HCT116 (cell line): Measurements from ENCODE around the gene CHD2. TPM values are rescaled to one million over a fixed set of nuclear protein-coding genes. Genes with fewer than 3 reads are reported as not detected.

Source experiments
- ATAC-seq: fragments of 200-7000 bp; cut with Tn5 transposase; 2 replicates; pipeline ENCODE4 v1.9.1; 2020; ENCODE audit warnings: mild to moderate bottlenecking, moderate library complexity
- BruUV-seq: library from RNA; stranded (reverse); fragments of 400-500 nt; replicated peaks from 2 replicates; lab custom pipeline; 2021; lab: Mats Ljungman, UMichigan
- CTCF ChIA-PET: fragments of 300-600 bp; sonication (Branson Sonifier 250); formaldehyde crosslinking; loops from one replicate; lab custom pipeline; 2021; ENCODE audit warnings: antibody characterized with exemption; lab: Charles Lee
- POLR2A ChIA-PET: fragments of 300-600, 350-600 bp; sonication (Branson Sonifier 250); formaldehyde crosslinking; loops from one replicate; lab custom pipeline; 2021; ENCODE audit warnings: antibody characterized with exemption; lab: Charles Lee
- RAD21 ChIA-PET, 2 experiments: fragments of 300-600 bp; sonication (Branson Sonifier 250); formaldehyde crosslinking; loops; one replicate each; lab custom pipeline; 2023; ENCODE audit warnings: low total read pairs in 2 of 2; ENCODE audit not compliant: uncharacterized antibody in 2 of 2, unreplicated experiment in 2 of 2, low non-redundant PET in 1 of 2; lab: Charles Lee
- DNase-seq: peaks from one replicate; pipeline ENCODE4 v3.0.0-alpha.2; 2010; ENCODE audit warnings: low read depth, low spot score
- H2AFZ ChIP-seq: fragments of 200-600 bp; shearing (Covaris generic), sonication (generic); 2 replicates; pipeline ENCODE4 v1.6.1; 2017; ENCODE audit warnings: low read depth, mixed run types, mixed read lengths, antibody characterized with exemption, low read length; ENCODE audit not compliant: poor library complexity, severe bottlenecking
- H3K27ac ChIP-seq: 2 replicates; pipeline ENCODE4 v1.5.1; 2012; ENCODE audit warnings: low read depth, low read length
- H3K27me3 ChIP-seq: fragments of 200-600 bp; sonication (generic); 2 replicates; pipeline ENCODE4 v1.6.1; 2016; ENCODE audit warnings: mixed run types, low read length, mixed read lengths; ENCODE audit not compliant: insufficient read depth
- H3K36me3 ChIP-seq, 2 experiments: fragments of 200-500 bp in 1 of 2; fragments of 200-600 bp in 1 of 2; sonication (Bioruptor generic) in 1 of 2; sonication (generic) in 1 of 2; 2 replicates each; pipeline versions ENCODE4 v1.5.1 to v1.6.1; 2014 to 2016; ENCODE audit warnings: low read length in 2 of 2, inconsistent platforms in 1 of 2, mixed read lengths in 1 of 2, mixed run types in 1 of 2; ENCODE audit not compliant: insufficient read depth in 2 of 2, control insufficient read depth in 1 of 2
- H3K4me1 ChIP-seq, 2 experiments: fragments of 200-600 bp in 1 of 2; sonication (generic) in 1 of 2; 2 replicates each; pipeline versions ENCODE4 v1.5.1 to v1.6.1; 2012 to 2017; ENCODE audit warnings: low read length in 2 of 2, inconsistent platforms in 1 of 2, mild to moderate bottlenecking in 1 of 2, mixed read lengths in 1 of 2, mixed run types in 1 of 2, moderate library complexity in 1 of 2; ENCODE audit not compliant: insufficient read depth in 2 of 2, control insufficient read depth in 1 of 2
- H3K4me2 ChIP-seq: fragments of 200-600 bp; sonication (generic); 2 replicates; pipeline ENCODE4 v1.6.1; 2017; ENCODE audit warnings: mixed run types, low read length, mixed read lengths
- H3K4me3 ChIP-seq, 2 experiments: fragments of 200-600 bp in 1 of 2; sonication (generic) in 1 of 2; replicated peaks in 1 of 2; 2 replicates each; pipeline ENCODE4 v1.5.1; 2011 to 2016; ENCODE audit warnings: low read length in 2 of 2, control low read depth in 1 of 2, low read depth in 1 of 2, mild to moderate bottlenecking in 1 of 2, mixed read lengths in 1 of 2, mixed run types in 1 of 2
- H3K79me2 ChIP-seq: fragments of 200-600 bp; sonication (generic); 2 replicates; pipeline ENCODE4 v1.6.1; 2017; ENCODE audit warnings: mild to moderate bottlenecking, mixed run types, low read length, moderate library complexity, mixed read lengths; ENCODE audit not compliant: insufficient read depth
- H3K9ac ChIP-seq: fragments of 200-600 bp; sonication (generic); 2 replicates; pipeline ENCODE4 v1.6.1; 2016; ENCODE audit warnings: low read length, mixed read lengths
- H3K9me2 ChIP-seq: fragments of 200-600 bp; sonication (generic), shearing (Covaris generic); 2 replicates; pipeline ENCODE4 v1.6.1; 2017; ENCODE audit warnings: mixed run types, mild to moderate bottlenecking, moderate library complexity; ENCODE audit not compliant: insufficient read depth
- H3K9me3 ChIP-seq, 2 experiments: fragments of 200-500 bp in 1 of 2; fragments of 200-600 bp in 1 of 2; sonication (Bioruptor generic) in 1 of 2; sonication (generic) in 1 of 2; 2 replicates each; pipeline ENCODE4 v1.6.1; 2014 to 2017; ENCODE audit warnings: low read length in 2 of 2, mixed read lengths in 2 of 2, inconsistent platforms in 1 of 2, low read depth in 1 of 2, mild to moderate bottlenecking in 1 of 2, mixed run types in 1 of 2, moderate library complexity in 1 of 2; ENCODE audit not compliant: control insufficient read depth in 1 of 2, insufficient read depth in 1 of 2
- H4K20me1 ChIP-seq: fragments of 200-600 bp; sonication (generic), shearing (Covaris generic); 2 replicates; pipeline ENCODE4 v1.6.1; 2017; ENCODE audit warnings: mixed run types, mild to moderate bottlenecking, moderate library complexity; ENCODE audit not compliant: insufficient read depth
- CBX3 ChIP-seq: IDR thresholded peaks from 2 replicates; pipeline ENCODE4 v1.6.1; 2012; ENCODE audit warnings: low read depth
- CEBPB ChIP-seq: IDR thresholded peaks from 2 replicates; pipeline ENCODE4 v1.6.1; 2012; ENCODE audit warnings: low read depth
- EGR1 ChIP-seq: IDR thresholded peaks from 2 replicates; pipeline ENCODE4 v1.6.1; 2012; ENCODE audit warnings: low read depth
- EZH2 ChIP-seq: fragments of 200-600 bp; sonication (generic); IDR thresholded peaks from 2 replicates; pipeline ENCODE4 v1.6.1; 2017; ENCODE audit warnings: antibody characterized with exemption, mixed run types
- FOSL1 ChIP-seq: IDR thresholded peaks from 2 replicates; pipeline ENCODE4 v1.6.1; 2012; ENCODE audit warnings: low read depth
- JUND ChIP-seq: IDR thresholded peaks from 2 replicates; pipeline ENCODE4 v1.6.1; 2012
- POLR2A ChIP-seq: IDR thresholded peaks from 2 replicates; pipeline ENCODE4 v1.7.0; 2011; ENCODE audit warnings: borderline replicate concordance; ENCODE audit not compliant: insufficient read depth, insufficient read length; ENCODE audit errors: extremely low read depth
- RAD21 ChIP-seq: IDR thresholded peaks from 2 replicates; pipeline ENCODE4 v1.6.1; 2012; ENCODE audit warnings: low read depth, mild to moderate bottlenecking
- SIN3A ChIP-seq: IDR thresholded peaks from 2 replicates; pipeline ENCODE4 v1.6.1; 2012; ENCODE audit warnings: low read depth
- SP1 ChIP-seq: IDR thresholded peaks from 2 replicates; pipeline ENCODE4 v1.6.1; 2012; ENCODE audit warnings: low read depth
- SRF ChIP-seq: IDR thresholded peaks from 2 replicates; pipeline ENCODE4 v1.6.1; 2012; ENCODE audit warnings: low read depth
- ZFX ChIP-seq: fragments of 450-650 bp; IDR thresholded peaks from 2 replicates; pipeline ENCODE4 v1.6.1; 2017
- ZNF274 ChIP-seq: fragments of 200-500 bp; sonication (Bioruptor generic); IDR thresholded peaks from 2 replicates; pipeline ENCODE4 v1.6.1; 2014; ENCODE audit warnings: mild to moderate bottlenecking, low read depth, low read length, inconsistent platforms
- intact Hi-C: fragments of 100-400 bp; cut with micrococcal nuclease; formaldehyde crosslinking; loops from 2 replicates; pipeline ENCODE4 v1.10.0; 2022
- total RNA-seq: library from RNA; stranded (reverse); gene quantifications from one replicate; pipeline ENCODE4 v1.2.1, GENCODE V29; 2021; ENCODE audit not compliant: unreplicated experiment
- TF ChIP-seq, protein P1 (sequence below): IDR thresholded peaks from 2 replicates; pipeline ENCODE4 v1.6.1; 2012
- TF ChIP-seq, protein P2 (sequence below), 3 experiments: fragments of 200-600 bp in 1 of 3; sonication (generic) in 1 of 3; IDR thresholded peaks in 2 of 3; conservative IDR thresholded peaks in 1 of 3; 2 replicates each; pipeline ENCODE4 v1.5.1; 2012 to 2017; ENCODE audit warnings: low read depth in 2 of 3, low read length in 2 of 3, antibody characterized with exemption in 1 of 3, borderline replicate concordance in 1 of 3, control low read depth in 1 of 3, mild to moderate bottlenecking in 1 of 3, mixed read lengths in 1 of 3, mixed run types in 1 of 3, moderate library complexity in 1 of 3; ENCODE audit not compliant: insufficient read depth in 1 of 3

CHD2 gene
- total RNA-seq, 1 experiment from 2014 or later, result 116 TPM

DNA sequence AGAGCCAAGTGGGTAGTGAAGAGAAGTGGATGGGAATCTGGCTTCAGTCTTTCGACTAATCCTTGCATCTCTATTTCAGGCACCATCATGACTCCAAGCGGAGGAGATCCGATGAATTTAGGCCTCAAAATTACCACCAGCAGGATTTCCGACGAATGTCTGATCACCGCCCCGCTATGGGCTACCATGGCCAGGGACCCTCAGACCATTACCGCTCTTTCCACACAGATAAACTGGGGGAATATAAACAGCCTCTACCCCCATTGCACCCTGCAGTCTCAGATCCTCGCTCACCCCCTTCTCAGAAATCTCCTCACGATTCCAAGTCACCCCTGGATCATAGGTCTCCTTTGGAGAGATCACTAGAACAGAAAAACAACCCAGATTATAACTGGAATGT lies 124.2 kb downstream of the CHD2 start:
- Histone ChIP-seq H3K4me1 (no peaks in the 10 kb centered on the region), H3K79me2 (peaks cover 44% of the 10 kb centered on the region), H3K9ac (no peak overlapping the region), H2AFZ (no peak overlapping the region), H3K27ac (no peak overlapping the region), H3K4me2 (no peak overlapping the region), H3K9me3 (no peaks in the 10 kb centered on the region), H3K9me2 (no peaks in the 10 kb centered on the region), H4K20me1 (no peaks in the 10 kb centered on the region; the same call in 1 of the 2 replicates), H3K36me3 (peaks cover 52 to 57% of the 10 kb centered on the region in 2 experiments), H3K27me3 (no peaks in the 10 kb centered on the region), H3K4me3 (no peak overlapping the region)
- intact Hi-C loops, result no loop called here
- ATAC-seq (no peak), DNase-seq (no peak)
- RAD21 ChIA-PET, result no interaction called here
- CTCF ChIA-PET, result no interaction called here
- POLR2A ChIA-PET, result no interaction called here
- TF ChIP-seq ZFX (no peak), CEBPB (no peak), CBX3 (no peak), EGR1 (no peak), ZNF274 (no peak), SP1 (no peak), JUND (no peak), SRF (no peak), RAD21 (no peak), EZH2 (no peak), SIN3A (no peak), POLR2A (no peak), FOSL1 (no peak)
- TF ChIP-seq, protein P1, sequence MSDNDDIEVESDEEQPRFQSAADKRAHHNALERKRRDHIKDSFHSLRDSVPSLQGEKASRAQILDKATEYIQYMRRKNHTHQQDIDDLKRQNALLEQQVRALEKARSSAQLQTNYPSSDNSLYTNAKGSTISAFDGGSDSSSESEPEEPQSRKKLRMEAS, result no peak
- TF ChIP-seq, protein P2, sequence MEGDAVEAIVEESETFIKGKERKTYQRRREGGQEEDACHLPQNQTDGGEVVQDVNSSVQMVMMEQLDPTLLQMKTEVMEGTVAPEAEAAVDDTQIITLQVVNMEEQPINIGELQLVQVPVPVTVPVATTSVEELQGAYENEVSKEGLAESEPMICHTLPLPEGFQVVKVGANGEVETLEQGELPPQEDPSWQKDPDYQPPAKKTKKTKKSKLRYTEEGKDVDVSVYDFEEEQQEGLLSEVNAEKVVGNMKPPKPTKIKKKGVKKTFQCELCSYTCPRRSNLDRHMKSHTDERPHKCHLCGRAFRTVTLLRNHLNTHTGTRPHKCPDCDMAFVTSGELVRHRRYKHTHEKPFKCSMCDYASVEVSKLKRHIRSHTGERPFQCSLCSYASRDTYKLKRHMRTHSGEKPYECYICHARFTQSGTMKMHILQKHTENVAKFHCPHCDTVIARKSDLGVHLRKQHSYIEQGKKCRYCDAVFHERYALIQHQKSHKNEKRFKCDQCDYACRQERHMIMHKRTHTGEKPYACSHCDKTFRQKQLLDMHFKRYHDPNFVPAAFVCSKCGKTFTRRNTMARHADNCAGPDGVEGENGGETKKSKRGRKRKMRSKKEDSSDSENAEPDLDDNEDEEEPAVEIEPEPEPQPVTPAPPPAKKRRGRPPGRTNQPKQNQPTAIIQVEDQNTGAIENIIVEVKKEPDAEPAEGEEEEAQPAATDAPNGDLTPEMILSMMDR (IDR thresholded peaks at IDR 0.05 in 2 of 3, conservative IDR thresholded peaks at IDR 0.05 in 1 of 3; ENCODE audit: borderline replicate concordance in 1 of 3, insufficient read depth in 1 of 3, low read depth in 2 of 3, low read length in 2 of 3), result no peak
- no TSS peak for BruUV-seq
